Neural crest cell (in vitro differentiated cells): ENCODE measurements around the gene CHTF8. TPM values are rescaled to one million over a fixed set of nuclear protein-coding genes. Genes with fewer than 3 reads are reported as not detected.
A peak's percentile ranks its signal among the peaks of the same experiment; 100 is the strongest.
"Not testable (repeated sequence)": the region's sequence is repeated elsewhere in the genome, so short reads cannot be mapped to it uniquely, and the experiment has no call there.

Experiments used
- DNase-seq: peaks from one replicate; pipeline ENCODE4 v3.0.0; 2021; ENCODE audit warnings: low read depth, mixed read lengths, low spot score
- H3K27ac Mint-ChIP-seq: one replicate; pipeline ENCODE4 v1.8.0; 2021; ENCODE audit warnings: mild to moderate bottlenecking, mixed read lengths; ENCODE audit not compliant: unreplicated experiment
- H3K27me3 Mint-ChIP-seq: 2 replicates; pipeline ENCODE4 v1.8.0; 2021; ENCODE audit warnings: low read depth, mild to moderate bottlenecking, mixed read lengths
- H3K36me3 Mint-ChIP-seq: 2 replicates; pipeline ENCODE4 v1.8.0; 2021; ENCODE audit warnings: low read depth, mild to moderate bottlenecking, mixed read lengths
- H3K4me1 Mint-ChIP-seq: 2 replicates; pipeline ENCODE4 v1.8.0; 2021; ENCODE audit warnings: mixed read lengths
- H3K4me3 Mint-ChIP-seq: one replicate; pipeline ENCODE4 v1.8.0; 2021; ENCODE audit warnings: mild to moderate bottlenecking, mixed read lengths
- H3K9me3 Mint-ChIP-seq: 2 replicates; pipeline ENCODE4 v1.8.0; 2021; ENCODE audit warnings: mixed read lengths
- total RNA-seq: library from RNA; stranded (reverse); gene quantifications from 2 replicates; pipeline ENCODE4 v1.2.1, GENCODE V29; 2021
- TF ChIP-seq, protein P1 (sequence below): fragments of 200-600 bp; sonication (generic); conservative IDR thresholded peaks from 2 replicates; pipeline ENCODE4 v1.5.0; 2021; ENCODE audit warnings: antibody characterized with exemption, mild to moderate bottlenecking

CHTF8 gene
- total RNA-seq, 1 donor from 2014 or later, result 139 TPM

DNA sequence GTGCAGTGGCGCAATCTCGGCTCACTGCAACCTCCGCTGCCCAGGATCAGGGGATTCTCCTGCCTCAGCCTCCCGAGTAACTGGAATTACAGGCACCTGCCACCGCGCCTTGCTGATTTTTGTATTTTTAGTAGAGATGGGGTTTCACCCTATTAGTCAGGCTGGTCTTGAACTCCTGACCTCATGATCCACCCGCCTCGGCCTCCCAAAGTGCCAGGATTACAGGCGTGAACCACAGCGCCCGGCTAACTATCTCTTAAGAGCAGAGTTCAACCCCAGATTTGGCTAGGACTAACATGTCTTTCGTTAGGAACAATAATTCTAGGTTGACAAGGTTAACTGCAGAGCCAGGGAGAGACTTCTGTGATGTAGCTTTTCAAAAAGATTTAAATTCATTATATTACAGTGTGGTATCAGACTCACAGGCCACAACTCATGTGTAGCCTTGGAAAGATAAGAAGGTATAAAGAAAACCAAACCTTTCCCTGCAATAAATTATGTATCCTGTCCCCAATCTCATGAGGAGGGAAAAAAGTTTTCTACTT lies 4.3 kb downstream of the CHTF8 start:
- H3K4me3 Mint-ChIP-seq, result peak overlapping the region; percentile 47
- no peak overlapping the region for H3K27ac Mint-ChIP-seq
- TF ChIP-seq, protein P1, sequence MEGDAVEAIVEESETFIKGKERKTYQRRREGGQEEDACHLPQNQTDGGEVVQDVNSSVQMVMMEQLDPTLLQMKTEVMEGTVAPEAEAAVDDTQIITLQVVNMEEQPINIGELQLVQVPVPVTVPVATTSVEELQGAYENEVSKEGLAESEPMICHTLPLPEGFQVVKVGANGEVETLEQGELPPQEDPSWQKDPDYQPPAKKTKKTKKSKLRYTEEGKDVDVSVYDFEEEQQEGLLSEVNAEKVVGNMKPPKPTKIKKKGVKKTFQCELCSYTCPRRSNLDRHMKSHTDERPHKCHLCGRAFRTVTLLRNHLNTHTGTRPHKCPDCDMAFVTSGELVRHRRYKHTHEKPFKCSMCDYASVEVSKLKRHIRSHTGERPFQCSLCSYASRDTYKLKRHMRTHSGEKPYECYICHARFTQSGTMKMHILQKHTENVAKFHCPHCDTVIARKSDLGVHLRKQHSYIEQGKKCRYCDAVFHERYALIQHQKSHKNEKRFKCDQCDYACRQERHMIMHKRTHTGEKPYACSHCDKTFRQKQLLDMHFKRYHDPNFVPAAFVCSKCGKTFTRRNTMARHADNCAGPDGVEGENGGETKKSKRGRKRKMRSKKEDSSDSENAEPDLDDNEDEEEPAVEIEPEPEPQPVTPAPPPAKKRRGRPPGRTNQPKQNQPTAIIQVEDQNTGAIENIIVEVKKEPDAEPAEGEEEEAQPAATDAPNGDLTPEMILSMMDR, result no peak
- DNase-seq, result no peak
- no peaks in the 10 kb centered on the region for H3K27me3 Mint-ChIP-seq
- peaks cover 41% of the 10 kb centered on the region for H3K4me1 Mint-ChIP-seq
- no peaks in the 10 kb centered on the region for H3K9me3 Mint-ChIP-seq
- peaks cover 3% of the 10 kb centered on the region for H3K36me3 Mint-ChIP-seq

DNA sequence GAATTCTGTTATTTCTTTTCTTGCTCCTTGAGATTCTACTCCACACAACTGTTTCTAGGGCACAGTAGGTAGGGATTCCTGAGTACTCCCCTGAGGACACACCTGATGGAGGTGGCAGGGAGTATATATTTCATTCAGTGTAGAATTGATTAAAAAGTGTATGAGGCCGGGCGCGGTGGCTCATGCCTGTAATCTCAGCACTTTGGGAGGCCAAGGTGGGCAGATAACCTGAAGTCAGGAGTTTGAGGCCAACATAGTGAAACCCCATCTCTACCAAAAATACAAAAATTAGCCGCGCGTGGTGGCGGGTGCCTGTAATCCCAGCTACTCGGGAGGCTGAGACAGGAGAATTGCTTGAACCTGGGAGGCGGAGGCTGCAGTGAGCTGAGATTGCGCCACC lies 5.6 kb downstream of the CHTF8 start:
- peaks cover 36% of the 10 kb centered on the region for H3K4me1 Mint-ChIP-seq
- DNase-seq, H3K27ac Mint-ChIP-seq, H3K9me3 Mint-ChIP-seq, H3K36me3 Mint-ChIP-seq, H3K27me3 Mint-ChIP-seq: not testable (repeated sequence)
- H3K4me3 Mint-ChIP-seq, result peak overlapping the region; percentile 23

DNA sequence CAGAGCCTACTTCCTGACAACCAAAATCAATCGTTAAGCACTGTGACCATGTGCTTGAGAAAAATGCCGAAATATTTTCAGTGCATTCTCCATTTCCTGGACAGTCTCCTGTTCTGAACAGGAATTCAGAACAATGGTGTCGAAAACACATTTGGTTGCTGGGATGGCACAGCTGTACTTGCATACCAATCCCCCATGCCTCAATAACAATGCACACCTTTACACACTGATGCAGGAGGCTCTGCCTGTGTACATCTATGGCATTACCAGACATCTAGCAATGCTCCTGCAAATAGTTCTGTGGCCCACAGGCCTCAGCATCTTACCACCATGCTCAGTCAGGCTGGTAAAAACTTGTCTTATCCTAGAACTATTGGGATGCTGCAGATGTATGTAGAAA lies 6.2 kb downstream of the CHTF8 start:
- no peaks in the 10 kb centered on the region for H3K27me3 Mint-ChIP-seq
- no peaks in the 10 kb centered on the region for H3K9me3 Mint-ChIP-seq
- DNase-seq, result no peak
- peak overlapping the region; percentile 23 for H3K4me3 Mint-ChIP-seq
- no peak overlapping the region for H3K27ac Mint-ChIP-seq
- TF ChIP-seq, protein P1, result no peak
- peaks cover 30% of the 10 kb centered on the region for H3K4me1 Mint-ChIP-seq
- H3K36me3 Mint-ChIP-seq, result peaks cover 6% of the 10 kb centered on the region

DNA sequence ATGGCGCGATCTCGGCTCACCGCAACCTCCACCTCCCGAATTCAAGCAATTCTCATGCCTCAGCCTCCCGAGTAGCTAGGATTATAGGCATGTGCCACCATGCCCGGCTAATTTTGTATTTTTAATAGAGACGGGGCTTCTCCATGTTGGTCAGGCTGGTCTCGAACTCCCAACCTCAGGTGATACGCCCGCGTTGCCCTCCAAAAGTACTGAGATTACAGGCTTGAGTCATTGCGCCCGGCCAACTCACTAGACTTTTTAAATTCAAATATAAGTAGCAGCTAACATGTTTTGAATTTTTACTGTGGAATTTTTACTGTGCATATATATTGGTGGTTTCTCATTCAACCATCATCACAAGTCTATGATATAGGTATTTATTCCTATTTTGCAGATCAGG lies 7.4 kb downstream of the CHTF8 start:
- H3K9me3 Mint-ChIP-seq, H3K27me3 Mint-ChIP-seq, DNase-seq, H3K4me3 Mint-ChIP-seq: not testable (repeated sequence)
- Mint-ChIP-seq H3K4me1 (peaks cover 18% of the 10 kb centered on the region), H3K27ac (peak overlapping the region; percentile 67), H3K36me3 (peaks cover 15% of the 10 kb centered on the region)

DNA sequence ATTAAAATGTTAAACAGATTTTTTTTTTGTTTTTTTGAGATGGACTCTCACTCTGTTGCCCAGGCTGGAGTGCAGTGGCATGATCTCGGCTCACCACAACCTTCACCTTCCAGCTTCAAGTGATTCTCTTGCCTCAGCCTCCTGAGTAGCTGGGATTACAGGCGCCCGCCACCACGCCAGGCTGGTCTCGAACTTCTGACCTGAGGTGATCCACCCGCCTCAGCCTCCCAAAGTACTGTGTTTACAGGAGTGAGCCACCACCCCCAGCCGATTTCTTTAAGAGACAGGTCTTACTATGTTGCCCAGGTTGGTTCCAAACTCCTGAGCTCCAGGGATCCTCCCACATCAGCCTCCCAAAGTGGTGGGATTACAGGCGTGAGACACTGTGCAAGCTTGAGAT lies 8.0 kb downstream of the CHTF8 start:
- not testable (repeated sequence) for H3K4me3 Mint-ChIP-seq, H3K27me3 Mint-ChIP-seq, DNase-seq, H3K9me3 Mint-ChIP-seq, H3K27ac Mint-ChIP-seq
- H3K4me1 Mint-ChIP-seq, result peaks cover 13% of the 10 kb centered on the region
- peaks cover 12% of the 10 kb centered on the region for H3K36me3 Mint-ChIP-seq

DNA sequence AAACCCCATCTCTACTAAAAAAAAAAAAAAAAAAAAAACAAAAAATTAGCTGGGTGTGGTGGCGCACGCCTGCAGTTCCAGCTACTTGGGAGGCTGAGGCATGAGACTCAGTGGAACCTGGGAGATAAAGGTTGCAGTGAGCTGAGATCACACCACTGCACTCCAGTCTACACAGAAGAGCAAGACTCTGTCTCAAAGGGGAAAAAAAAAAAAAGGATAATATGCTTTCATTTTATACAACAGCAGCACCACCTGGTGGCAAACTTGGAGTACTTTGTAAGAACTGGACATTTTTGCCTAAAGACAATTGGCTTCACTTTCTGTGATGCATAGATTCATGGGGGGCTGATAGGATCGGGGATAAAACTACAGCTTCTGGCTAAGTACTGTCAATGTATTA lies 8.5 kb downstream of the CHTF8 start:
- Mint-ChIP-seq H3K4me3 (no peak overlapping the region), H3K27ac (no peak overlapping the region), H3K36me3 (peaks cover 12% of the 10 kb centered on the region), H3K4me1 (peaks cover 12% of the 10 kb centered on the region), H3K9me3 (no peaks in the 10 kb centered on the region), H3K27me3 (no peaks in the 10 kb centered on the region)
- TF ChIP-seq, protein P1, result peak; percentile 84
- DNase-seq, result peak; percentile 68

DNA sequence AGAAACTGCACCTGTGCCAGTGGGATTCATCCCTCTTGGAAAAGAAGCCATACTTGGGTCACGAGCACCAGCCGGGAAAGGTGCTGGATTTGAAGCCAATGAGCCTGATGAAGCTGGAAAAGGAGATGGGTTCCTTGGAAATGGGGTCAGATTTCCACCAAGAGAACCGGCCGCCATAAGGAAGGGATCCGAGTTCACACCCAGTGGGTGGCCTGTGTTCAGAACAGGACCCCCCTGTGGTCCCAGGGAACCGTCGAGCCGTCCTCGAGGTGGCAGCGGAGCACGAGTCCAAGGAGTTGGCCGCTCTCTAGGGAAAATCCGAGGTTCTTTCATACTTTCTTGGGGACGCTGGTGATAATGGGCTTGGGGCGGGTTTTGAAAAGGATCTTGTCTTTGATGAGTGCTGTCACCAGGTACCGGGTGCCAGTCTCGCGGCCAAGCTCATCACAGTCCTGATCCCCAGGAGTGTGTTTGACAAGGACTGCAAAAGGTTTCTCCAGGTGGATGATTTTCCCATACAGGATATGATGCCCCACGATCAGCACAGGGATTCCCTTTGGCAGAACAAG lies 12.2 kb downstream of the CHTF8 start:
- TF ChIP-seq, protein P1, result no peak
- Mint-ChIP-seq H3K4me1 (peaks cover 5% of the 10 kb centered on the region), H3K9me3 (no peaks in the 10 kb centered on the region), H3K36me3 (peaks cover 21% of the 10 kb centered on the region), H3K27me3 (no peaks in the 10 kb centered on the region), H3K27ac (no peak overlapping the region), H3K4me3 (no peak overlapping the region)
- DNase-seq, result no peak
